Endothelial cell of umbilical vein (primary cell): ENCODE results near the gene UBP1. TPM values are rescaled to one million over a fixed set of nuclear protein-coding genes. Genes with fewer than 3 reads are reported as not detected.
A peak's percentile ranks its signal among the peaks of the same experiment; 100 is the strongest.

Experiments used
- BruUV-seq: library from RNA; stranded (reverse); fragments of 400-500 nt; replicated peaks from 2 replicates; lab custom pipeline; 2021; lab: Mats Ljungman, UMichigan
- CTCF ChIA-PET: fragments of 300-600, 350-600 bp; sonication (Branson Sonifier 250); formaldehyde crosslinking; loops from one replicate; lab custom pipeline; 2021; ENCODE audit warnings: antibody characterized with exemption, inconsistent platforms; lab: Charles Lee
- POLR2A ChIA-PET: fragments of 300-600, 350-600 bp; sonication (Branson Sonifier 250); formaldehyde crosslinking; loops from one replicate; lab custom pipeline; 2021; ENCODE audit warnings: antibody characterized with exemption, inconsistent platforms; lab: Charles Lee
- DNase-seq: peaks from one replicate; pipeline ENCODE4 v3.0.0-alpha.2; 2011; ENCODE audit warnings: low read depth, low spot score
- FAIRE-seq: peaks from 2 replicates; lab custom pipeline; 2011; peaks lifted over from hg19 to GRCh38; lab: Jason Lieb, UNC
- H2AFZ ChIP-seq: 2 replicates; pipeline ENCODE4 v1.6.0; 2012; ENCODE audit warnings: low read depth, low read length, control low read depth, inconsistent platforms
- H3K27ac ChIP-seq: 2 replicates; pipeline ENCODE4 v1.5.1; 2011; ENCODE audit warnings: low read depth, mild to moderate bottlenecking, control low read depth, low read length, moderate library complexity; ENCODE audit not compliant: insufficient read depth
- H3K27me3 ChIP-seq, 2 experiments: 2 replicates each; pipeline versions ENCODE4 v1.6.0 to v1.6.1; 2011; ENCODE audit warnings: low read length in 2 of 2, mixed read lengths in 1 of 2; ENCODE audit not compliant: control insufficient read depth in 2 of 2, insufficient read depth in 2 of 2
- H3K36me3 ChIP-seq, 2 experiments: 2 replicates in 1 of 2; 3 replicates in 1 of 2; pipeline ENCODE4 v1.5.1; 2011; ENCODE audit warnings: low read length in 2 of 2, mild to moderate bottlenecking in 1 of 2, moderate library complexity in 1 of 2; ENCODE audit not compliant: control insufficient read depth in 2 of 2, insufficient read depth in 2 of 2; ENCODE audit errors: extremely low read depth in 1 of 2
- H3K4me1 ChIP-seq: 3 replicates; pipeline ENCODE4 v1.5.1; 2011; ENCODE audit warnings: mild to moderate bottlenecking, low read length; ENCODE audit not compliant: control insufficient read depth, insufficient read depth; ENCODE audit errors: extremely low read depth
- H3K4me2 ChIP-seq: 2 replicates; pipeline ENCODE4 v1.6.1; 2011; ENCODE audit warnings: low read length, control low read depth, mixed read lengths; ENCODE audit not compliant: insufficient read depth
- H3K4me3 ChIP-seq, 3 experiments: fragments of 200-600 bp in 1 of 3; sonication (generic), shearing (Covaris generic) in 1 of 3; replicated peaks in 1 of 3; 2 replicates each; pipeline ENCODE4 v1.5.1; 2011 to 2016; ENCODE audit warnings: control low read depth in 3 of 3, low read length in 3 of 3, mild to moderate bottlenecking in 2 of 3, inconsistent platforms in 1 of 3, low read depth in 1 of 3, moderate library complexity in 1 of 3; ENCODE audit not compliant: insufficient read depth in 1 of 3
- H3K79me2 ChIP-seq: 2 replicates; pipeline ENCODE4 v1.6.0; 2012; ENCODE audit warnings: low read length, inconsistent platforms; ENCODE audit not compliant: control insufficient read depth, insufficient read depth
- H3K9ac ChIP-seq: replicated peaks from 2 replicates; pipeline ENCODE3; 2011; ENCODE audit warnings: low read length, control low read depth; ENCODE audit not compliant: insufficient read depth; ENCODE audit errors: extremely low read depth
- H3K9me1 ChIP-seq: replicated peaks from 3 replicates; pipeline ENCODE4 v1.6.0; 2011; ENCODE audit warnings: mild to moderate bottlenecking, low read length; ENCODE audit not compliant: control insufficient read depth, insufficient read depth; ENCODE audit errors: extremely low read depth
- H3K9me3 ChIP-seq: replicated peaks from 2 replicates; pipeline ENCODE4 v1.5.1; 2012; ENCODE audit warnings: low read length, inconsistent platforms; ENCODE audit not compliant: control insufficient read depth, insufficient read depth
- H4K20me1 ChIP-seq: replicated peaks from 2 replicates; pipeline ENCODE3; 2011; ENCODE audit warnings: mild to moderate bottlenecking, low read length; ENCODE audit not compliant: control insufficient read depth, insufficient read depth; ENCODE audit errors: extremely low read depth
- EZH2 ChIP-seq: IDR thresholded peaks from 2 replicates; pipeline ENCODE4 v1.6.1; 2012; ENCODE audit warnings: borderline replicate concordance, low read depth, mild to moderate bottlenecking, moderate library complexity, low read length, inconsistent platforms; ENCODE audit not compliant: severe bottlenecking
- FOS ChIP-seq: IDR thresholded peaks from 2 replicates; pipeline ENCODE4 v1.6.1; 2011; ENCODE audit warnings: mild to moderate bottlenecking, low read length, moderate library complexity, borderline replicate concordance; ENCODE audit not compliant: insufficient read depth
- GATA2 ChIP-seq: IDR thresholded peaks from 2 replicates; pipeline ENCODE4 v1.7.0; 2011; ENCODE audit warnings: low read depth, mild to moderate bottlenecking, moderate library complexity, mixed read lengths, low read length; ENCODE audit not compliant: insufficient read length, insufficient read depth
- JUN ChIP-seq: IDR thresholded peaks from 2 replicates; pipeline ENCODE4 v1.6.1; 2011; ENCODE audit warnings: borderline replicate concordance, low read depth; ENCODE audit not compliant: insufficient read length, insufficient read depth
- MYC ChIP-seq: IDR thresholded peaks from one replicate; pipeline ENCODE4 v1.6.1; 2011; ENCODE audit warnings: mild to moderate bottlenecking, low read depth, low read length
- POLR2A ChIP-seq: IDR thresholded peaks from 2 replicates; pipeline ENCODE4 v1.6.1; 2012; ENCODE audit warnings: low read depth, mild to moderate bottlenecking, control low read depth, low read length
- POLR2AphosphoS5 ChIP-seq: IDR thresholded peaks from 2 replicates; pipeline ENCODE4 v1.6.1; 2012; ENCODE audit warnings: low read depth, mild to moderate bottlenecking, control low read depth, low read length, moderate library complexity; ENCODE audit not compliant: insufficient read depth
- dilution Hi-C: fragments of 300-500 bp; cut with MboI; formaldehyde crosslinking; loops from one replicate; pipeline ENCODE4 v1.15.0; 2019; ENCODE audit warnings: low sequenced_read_pairs; ENCODE audit not compliant: extremely low pct_ligation_motif_present
- intact Hi-C: fragments of 100-400 bp; cut with micrococcal nuclease; formaldehyde crosslinking; loops from one replicate; pipeline ENCODE4 v1.10.0; 2022
- polyA plus RNA-seq, 4 experiments: library from polyadenylated mRNA; depleted of rRNA in 3 of 4; stranded (reverse) in 3 of 4; unstranded in 1 of 4; fragments of >200 nt; gene quantifications; 2 replicates each; pipeline versions ENCODE4 v1.2.1 to v1.2.3, GENCODE V29; 2011 to 2012; ENCODE audit warnings: missing spikeins in 1 of 4
- total RNA-seq: library from RNA; stranded (reverse); gene quantifications from 2 replicates; pipeline ENCODE4 v1.2.3, GENCODE V29; 2021
- TF ChIP-seq, protein P1 (sequence below): IDR thresholded peaks from 2 replicates; pipeline ENCODE4 v1.6.1; 2011; ENCODE audit not compliant: insufficient read depth, insufficient read length
- TF ChIP-seq, protein P2 (sequence below), 2 donors: IDR thresholded peaks; 1 replicate in 1 of 2; 2 replicates in 1 of 2; pipeline ENCODE4 v1.5.1; 2011; ENCODE audit warnings: low read length in 2 of 2, mild to moderate bottlenecking in 2 of 2, moderate library complexity in 2 of 2, control low read depth in 1 of 2, inconsistent platforms in 1 of 2, low read depth in 1 of 2; ENCODE audit not compliant: insufficient read depth in 1 of 2; ENCODE audit errors: extremely low read depth in 1 of 2

UBP1 gene
- total and polyA plus RNA-seq, 2 donors (not counting 3 experiments of a cell fraction or from before 2014, with no cell fraction given), result 60.2 to 90.5 TPM

DNA sequence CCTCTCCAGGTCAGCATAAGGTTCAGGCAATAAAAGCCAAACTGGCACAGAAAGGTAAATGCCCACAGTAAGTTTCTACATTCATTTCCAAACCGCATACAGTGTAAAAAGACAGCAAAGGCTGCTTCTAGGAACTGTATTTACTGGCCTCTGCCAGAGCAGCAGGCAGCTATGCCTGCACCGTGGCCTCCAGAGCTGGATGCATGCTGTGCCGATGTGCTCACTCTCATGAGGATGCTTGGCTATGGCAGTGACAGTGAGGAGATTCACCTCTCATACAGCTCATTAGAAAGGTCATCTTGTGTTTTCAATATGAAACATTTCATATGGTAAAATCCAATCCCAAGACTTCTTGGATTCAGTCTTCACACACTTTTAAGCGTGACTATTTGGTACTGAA, 50.3 kb downstream of the UBP1 start:
- no peak overlapping the region for H3K9ac ChIP-seq
- no peaks in the 10 kb centered on the region for H3K27me3 ChIP-seq
- no peak for FAIRE-seq
- TF ChIP-seq MYC, result no peak
- no peak for TF ChIP-seq POLR2A
- TF ChIP-seq, protein P1, sequence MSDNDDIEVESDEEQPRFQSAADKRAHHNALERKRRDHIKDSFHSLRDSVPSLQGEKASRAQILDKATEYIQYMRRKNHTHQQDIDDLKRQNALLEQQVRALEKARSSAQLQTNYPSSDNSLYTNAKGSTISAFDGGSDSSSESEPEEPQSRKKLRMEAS, result no peak
- no peak for TF ChIP-seq FOS
- no peak for TF ChIP-seq EZH2
- TF ChIP-seq POLR2AphosphoS5, result no peak
- no peak for TF ChIP-seq GATA2
- TF ChIP-seq, protein P2, sequence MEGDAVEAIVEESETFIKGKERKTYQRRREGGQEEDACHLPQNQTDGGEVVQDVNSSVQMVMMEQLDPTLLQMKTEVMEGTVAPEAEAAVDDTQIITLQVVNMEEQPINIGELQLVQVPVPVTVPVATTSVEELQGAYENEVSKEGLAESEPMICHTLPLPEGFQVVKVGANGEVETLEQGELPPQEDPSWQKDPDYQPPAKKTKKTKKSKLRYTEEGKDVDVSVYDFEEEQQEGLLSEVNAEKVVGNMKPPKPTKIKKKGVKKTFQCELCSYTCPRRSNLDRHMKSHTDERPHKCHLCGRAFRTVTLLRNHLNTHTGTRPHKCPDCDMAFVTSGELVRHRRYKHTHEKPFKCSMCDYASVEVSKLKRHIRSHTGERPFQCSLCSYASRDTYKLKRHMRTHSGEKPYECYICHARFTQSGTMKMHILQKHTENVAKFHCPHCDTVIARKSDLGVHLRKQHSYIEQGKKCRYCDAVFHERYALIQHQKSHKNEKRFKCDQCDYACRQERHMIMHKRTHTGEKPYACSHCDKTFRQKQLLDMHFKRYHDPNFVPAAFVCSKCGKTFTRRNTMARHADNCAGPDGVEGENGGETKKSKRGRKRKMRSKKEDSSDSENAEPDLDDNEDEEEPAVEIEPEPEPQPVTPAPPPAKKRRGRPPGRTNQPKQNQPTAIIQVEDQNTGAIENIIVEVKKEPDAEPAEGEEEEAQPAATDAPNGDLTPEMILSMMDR (IDR thresholded peaks at IDR 0.05; ENCODE audit: extremely low read depth in 1 of 2, insufficient read depth in 1 of 2, low read depth in 1 of 2, low read length in 2 of 2), result no peak
- TF ChIP-seq JUN, result no peak
- ChIA-PET POLR2A (no interaction called here), CTCF (interaction anchor here (1.0 to 1.2 kb wide), 2 partner anchors 17 to 23 kb away, joined by 3 to 7 read pairs; no protein-coding TSS in a partner anchor)
- no peaks in the 10 kb centered on the region for H3K9me1 ChIP-seq
- dilution Hi-C loops (no loop called here), intact Hi-C loops (loop anchor here (5.0 kb wide), 1 partner anchor 327 kb away; the partner anchor contains the start of gene CLASP2)
- peaks cover 14% of the 10 kb centered on the region for H3K79me2 ChIP-seq
- H3K4me1 ChIP-seq, result peaks cover 46% of the 10 kb centered on the region
- no peaks in the 10 kb centered on the region for H4K20me1 ChIP-seq
- no peak overlapping the region for H3K4me2 ChIP-seq
- no peak overlapping the region for H2AFZ ChIP-seq
- no peak for DNase-seq
- no peaks in the 10 kb centered on the region for H3K9me3 ChIP-seq
- no peak overlapping the region for H3K4me3 ChIP-seq
- H3K27ac ChIP-seq, result peak overlapping the region; percentile 13
- BruUV-seq, result no TSS peak
- H3K36me3 ChIP-seq, result peaks cover 19 to 40% of the 10 kb centered on the region in 2 experiments
